Measurements from ENCODE around the gene FHIT.

GRCh38 chr3:60263191-60263590 is 988.1 kb downstream of the FHIT start:
- TF ChIP-seq CTCF (IDR thresholded peaks at IDR 0.05), result no peak
- no peak for TF ChIP-seq EP300 (IDR thresholded peaks at IDR 0.05)
- TF ChIP-seq POLR2A (IDR thresholded peaks at IDR 0.05), result no peak
